Colonic mucosa (tissue), 4 donors: ENCODE results near the gene APOO. TPM values are rescaled to one million over a fixed set of nuclear protein-coding genes. Genes with fewer than 3 reads are reported as not detected.
"Not testable (repeated sequence)": the region's sequence is repeated elsewhere in the genome, so short reads cannot be mapped to it uniquely, and the experiment has no call there.

Experiments used
- DNase-seq: peaks from one replicate; pipeline ENCODE4 v3.0.0-alpha.2; 2020
- H3K27ac ChIP-seq: fragments of 200-600 bp; one replicate; pipeline ENCODE4 v1.8.0; 2021
- H3K27me3 ChIP-seq: fragments of 200-600 bp; one replicate; pipeline ENCODE4 v1.8.0; 2021
- H3K36me3 ChIP-seq: fragments of 200-600 bp; one replicate; pipeline ENCODE4 v1.8.0; 2021
- H3K4me1 ChIP-seq: fragments of 200-600 bp; one replicate; pipeline ENCODE4 v1.8.0; 2021; ENCODE audit warnings: mild to moderate bottlenecking
- H3K4me3 ChIP-seq: fragments of 200-600 bp; one replicate; pipeline ENCODE4 v1.8.0; 2021
- H3K9ac ChIP-seq, 2 donors: one replicate each; pipeline ENCODE4 v1.7.0; 2013; ENCODE audit warnings: control low read depth in 2 of 2, low read depth in 2 of 2, low read length in 2 of 2
- H3K9me3 ChIP-seq: fragments of 200-600 bp; one replicate; pipeline ENCODE4 v1.8.0; 2021
- CTCF ChIP-seq: fragments of 200-600 bp; IDR thresholded peaks from one replicate; pipeline ENCODE4 v1.8.0; 2022; ENCODE audit warnings: antibody characterized with exemption, mild to moderate bottlenecking
- intact Hi-C: fragments of 100-400 bp; cut with DNase I; formaldehyde crosslinking; loops from one replicate; pipeline ENCODE4 v1.14.1; 2022
- total RNA-seq, 2 donors: library from RNA; stranded (reverse); fragmentation: NEBNext Ultra II Directional in 1 of 2; extraction: Animal tissue kit (Norgen Biotek cat#: 25700) in 1 of 2; gene quantifications; one replicate each; pipeline ENCODE4 v1.2.1, GENCODE V29; 2021
- donor health status: healthy.
- donor health status: DM: no; HTN: no; CAD: no.
- donor health status: DM: no; HTN: no; CAD: no.

Gene APOO
- total RNA-seq, 2 donors from 2014 or later = 36.3 to 38.9 TPM

GRCh38 chrX:23871905-23872546 lies 35.7 kb downstream of the APOO start:
- no peaks in the 10 kb centered on the region for H3K9me3 ChIP-seq
- intact Hi-C loops = no loop called here
- no peaks in the 10 kb centered on the region for H3K27me3 ChIP-seq
- no peak overlapping the region for H3K27ac ChIP-seq
- DNase-seq = no peak
- H3K4me1 ChIP-seq = no peaks in the 10 kb centered on the region
- H3K4me3 ChIP-seq = no peak overlapping the region
- H3K36me3 ChIP-seq = no peaks in the 10 kb centered on the region
- no peak for TF ChIP-seq CTCF
- no peak overlapping the region for H3K9ac ChIP-seq

GRCh38 chrX:23870041-23870440 lies 37.7 kb downstream of the APOO start:
- H3K27ac ChIP-seq = no peak overlapping the region
- H3K4me1 ChIP-seq = no peaks in the 10 kb centered on the region
- no peak overlapping the region for H3K9ac ChIP-seq
- TF ChIP-seq CTCF = no peak
- DNase-seq = no peak
- no peak overlapping the region for H3K4me3 ChIP-seq
- H3K9me3 ChIP-seq = no peaks in the 10 kb centered on the region
- intact Hi-C loops = no loop called here
- no peaks in the 10 kb centered on the region for H3K36me3 ChIP-seq
- H3K27me3 ChIP-seq = no peaks in the 10 kb centered on the region

GRCh38 chrX:23864742-23865326 lies 42.9 kb downstream of the APOO start:
- H3K27ac ChIP-seq = no peak overlapping the region
- intact Hi-C loops = no loop called here
- DNase-seq = no peak

GRCh38 chrX:23861952-23862351 lies 45.8 kb downstream of the APOO start:
- DNase-seq, H3K9me3 ChIP-seq, H3K4me3 ChIP-seq, intact Hi-C loops, H3K36me3 ChIP-seq, H3K27me3 ChIP-seq, H3K4me1 ChIP-seq, H3K27ac ChIP-seq, H3K9ac ChIP-seq: not testable (repeated sequence)

More at GRCh38 chrX:23864742-23865326, 42.9 kb downstream of the APOO start:
- no peak overlapping the region for H3K9ac ChIP-seq
- TF ChIP-seq CTCF = no peak
- H3K4me3 ChIP-seq = no peak overlapping the region
- no peaks in the 10 kb centered on the region for H3K9me3 ChIP-seq
- no peaks in the 10 kb centered on the region for H3K4me1 ChIP-seq
- no peaks in the 10 kb centered on the region for H3K27me3 ChIP-seq
- H3K36me3 ChIP-seq = no peaks in the 10 kb centered on the region

GRCh38 chrX:23861215-23861896 lies 46.4 kb downstream of the APOO start:
- H3K27me3 ChIP-seq = no peaks in the 10 kb centered on the region
- no peaks in the 10 kb centered on the region for H3K9me3 ChIP-seq
- intact Hi-C loops = no loop called here
- H3K4me3 ChIP-seq = no peak overlapping the region
- no peaks in the 10 kb centered on the region for H3K36me3 ChIP-seq
- TF ChIP-seq CTCF = no peak
- no peak for DNase-seq
- H3K4me1 ChIP-seq = no peaks in the 10 kb centered on the region
- H3K9ac ChIP-seq = no peak overlapping the region
- no peak overlapping the region for H3K27ac ChIP-seq

GRCh38 chrX:23859238-23859637 lies 48.5 kb downstream of the APOO start:
- H3K9me3 ChIP-seq, intact Hi-C loops, H3K9ac ChIP-seq, H3K27me3 ChIP-seq, H3K36me3 ChIP-seq, H3K4me3 ChIP-seq, H3K27ac ChIP-seq, DNase-seq, H3K4me1 ChIP-seq: not testable (repeated sequence)
